ENCODE data around the gene CLRN3.

CLRN3 gene

GRCh38 chr10:127834791-127835190 lies 58.0 kb downstream of the CLRN3 start:
- no peak for DNase-seq

GRCh38 chr10:127834221-127834620 lies 58.5 kb downstream of the CLRN3 start:
- DNase-seq = no peak

- no peak for DNase-seq
These were observed 58.9 kb downstream of the CLRN3 start for GRCh38 chr10:127833804-127834203.

GRCh38 chr10:127832501-127832900 lies 60.2 kb downstream of the CLRN3 start:
- no peak for DNase-seq

GRCh38 chr10:127830414-127830813 lies 62.3 kb downstream of the CLRN3 start:
- no peak for DNase-seq

All from stimulated activated CD4-positive, alpha-beta T cell treated with anti-CD3 and anti-CD28 coated beads, Interleukin-4, amount 100 ng/mL, for 24 hours (primary cell).